SK-N-SH (cell line): ENCODE data around the gene CNTNAP2.

Experiments
- CTCF ChIP-seq: fragments of 200-600 bp; sonication (generic); IDR thresholded peaks from 2 replicates; pipeline ENCODE4 v1.6.1; 2017; ENCODE audit warnings: antibody characterized with exemption, mild to moderate bottlenecking, moderate library complexity
- EP300 ChIP-seq, 2 experiments: IDR thresholded peaks; 2 replicates each; pipeline versions ENCODE4 v1.4.0 to v1.6.1; 2012; ENCODE audit warnings: borderline replicate concordance in 1 of 2, low read depth in 1 of 2, low read length in 1 of 2
- FOXJ3 ChIP-seq: sonication (generic); formaldehyde crosslinking; IDR thresholded peaks from 2 replicates; pipeline ENCODE4 v1.5.1; 2020; ENCODE audit warnings: mild to moderate bottlenecking, missing genetic modification reagents
- NFIC ChIP-seq: IDR thresholded peaks from 2 replicates; pipeline ENCODE4 v1.4.0; 2012; ENCODE audit warnings: borderline replicate concordance
- NRF1 ChIP-seq: IDR thresholded peaks from 2 replicates; pipeline ENCODE4 v1.6.1; 2012; ENCODE audit warnings: low read depth, mild to moderate bottlenecking, low read length
- POLR2AphosphoS5 ChIP-seq: IDR thresholded peaks from 2 replicates; pipeline ENCODE4 v1.6.1; 2012; ENCODE audit warnings: low read depth, low read length
- RAD21 ChIP-seq: IDR thresholded peaks from 2 replicates; pipeline ENCODE4 v1.6.1; 2012; ENCODE audit warnings: mild to moderate bottlenecking, low read length
- RFX5 ChIP-seq: IDR thresholded peaks from 2 replicates; pipeline ENCODE4 v1.6.1; 2012; ENCODE audit warnings: mild to moderate bottlenecking, improper control_type of control experiment, low read length
- USF2 ChIP-seq: fragments of 150-350 bp; IDR thresholded peaks from 2 replicates; pipeline ENCODE4 v1.6.1; 2017; ENCODE audit warnings: antibody characterized with exemption, low read length, low read depth, borderline replicate concordance
- ZBTB33 ChIP-seq: IDR thresholded peaks from 2 replicates; pipeline ENCODE4 v1.4.0; 2012; ENCODE audit warnings: low read depth, borderline replicate concordance

DNA sequence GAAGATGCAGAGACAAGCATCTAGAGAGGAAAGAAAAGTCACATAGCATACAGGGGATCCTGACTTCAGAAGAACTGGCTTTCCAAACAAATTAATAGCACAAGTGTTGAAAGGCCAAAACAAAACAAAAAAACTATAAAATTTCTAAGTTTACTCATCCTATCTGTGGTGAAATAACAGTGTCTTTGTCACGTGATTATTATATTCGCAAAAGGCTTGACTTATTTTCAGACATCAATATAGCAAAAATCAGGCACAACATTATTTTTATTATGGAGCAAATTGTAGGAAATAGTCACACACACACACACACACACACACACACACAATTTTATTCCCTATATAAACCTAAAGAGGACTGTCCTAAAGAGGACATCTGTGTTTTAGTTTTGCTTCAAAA, 272.3 kb downstream of the CNTNAP2 start:
- TF ChIP-seq EP300 (IDR thresholded peaks at IDR 0.05; ENCODE audit: borderline replicate concordance in 1 of 2, low read depth in 1 of 2, low read length in 1 of 2) (no peak), NFIC (no peak), CTCF (no peak), POLR2AphosphoS5 (no peak), USF2 (no peak), NRF1 (no peak), ZBTB33 (no peak), RAD21 (no peak), RFX5 (no peak), FOXJ3 (CRISPR knock-in tag) (no peak)
